HuH-7 (cell line): ENCODE data around the gene PLCG2.
"Not testable (repeated sequence)": the region's sequence is repeated elsewhere in the genome, so short reads cannot be mapped to it uniquely, and the experiment has no call there.

ENCODE experiments used
- DNase-seq: peaks from one replicate; pipeline ENCODE4 v3.0.0; 2011; ENCODE audit warnings: low spot score

Gene PLCG2

GRCh38 chr16:81754858-81755257 is 24.2 kb upstream of the PLCG2 start:
- no peak for DNase-seq

GRCh38 chr16:81755915-81756614 is 23.0 kb upstream of the PLCG2 start:
- DNase-seq, result no peak

GRCh38 chr16:81756615-81757356 is 22.3 kb upstream of the PLCG2 start:
- DNase-seq, result no peak

GRCh38 chr16:81758376-81758775 is 20.7 kb upstream of the PLCG2 start:
- DNase-seq, result no peak

- not testable (repeated sequence) for DNase-seq
Measured at GRCh38 chr16:81762322-81762721, 16.8 kb upstream of the PLCG2 start.

GRCh38 chr16:81765111-81765919 is 13.8 kb upstream of the PLCG2 start:
- DNase-seq, result no peak

GRCh38 chr16:81765969-81766368 is 13.1 kb upstream of the PLCG2 start:
- no peak for DNase-seq

GRCh38 chr16:81767987-81768592 is 11.0 kb upstream of the PLCG2 start:
- DNase-seq, result peak; percentile 52

GRCh38 chr16:81770008-81770407 is 9.1 kb upstream of the PLCG2 start:
- DNase-seq, result no peak

- no peak for DNase-seq
Measured at GRCh38 chr16:81774348-81774747, 4.7 kb upstream of the PLCG2 start.

- no peak for DNase-seq
Measured at GRCh38 chr16:81775570-81775969, 3.5 kb upstream of the PLCG2 start.

GRCh38 chr16:81778231-81778630 is 860 bp upstream of the PLCG2 start:
- no peak for DNase-seq

GRCh38 chr16:81779536-81780320 is 637 bp downstream of the PLCG2 start:
- DNase-seq, result no peak

GRCh38 chr16:81780350-81780749 is 1.3 kb downstream of the PLCG2 start:
- no peak for DNase-seq

- no peak for DNase-seq
Measured at GRCh38 chr16:81782236-81782635, 3.1 kb downstream of the PLCG2 start.

- no peak for DNase-seq
Measured at GRCh38 chr16:81784072-81784795, 5.1 kb downstream of the PLCG2 start.

- no peak for DNase-seq
Measured at GRCh38 chr16:81785138-81785924, 6.2 kb downstream of the PLCG2 start.

- no peak for DNase-seq
Measured at GRCh38 chr16:81786321-81786720, 7.2 kb downstream of the PLCG2 start.

GRCh38 chr16:81786868-81787267 is 7.8 kb downstream of the PLCG2 start:
- no peak for DNase-seq

GRCh38 chr16:81787659-81788058 is 8.6 kb downstream of the PLCG2 start:
- DNase-seq, result no peak
